Progenitor cell of endocrine pancreas (in vitro differentiated cells): Measurements from ENCODE around the gene ASIC3. TPM values are rescaled to one million over a fixed set of nuclear protein-coding genes. Genes with fewer than 3 reads are reported as not detected.

Experiments used
- DNase-seq: peaks from one replicate; pipeline ENCODE4 v3.0.0; 2021; ENCODE audit warnings: low spot score; ENCODE audit not compliant: unreplicated experiment
- H3K27ac Mint-ChIP-seq: 2 replicates; pipeline ENCODE4 v1.8.0; 2021; ENCODE audit warnings: mild to moderate bottlenecking, moderate library complexity, mixed read lengths
- H3K27me3 Mint-ChIP-seq: 2 replicates; pipeline ENCODE4 v1.8.0; 2021; ENCODE audit warnings: mixed read lengths
- H3K36me3 Mint-ChIP-seq: 2 replicates; pipeline ENCODE4 v1.8.0; 2022; ENCODE audit warnings: mixed read lengths; ENCODE audit not compliant: insufficient read depth
- H3K4me1 Mint-ChIP-seq: 2 replicates; pipeline ENCODE4 v1.8.0; 2021; ENCODE audit warnings: low read depth, mixed read lengths
- H3K4me3 Mint-ChIP-seq: 2 replicates; pipeline ENCODE4 v1.8.0; 2021; ENCODE audit warnings: low read depth, mild to moderate bottlenecking, moderate library complexity, mixed read lengths
- H3K9me3 Mint-ChIP-seq: 2 replicates; pipeline ENCODE4 v1.8.0; 2021; ENCODE audit warnings: low read depth, mixed read lengths
- CTCF ChIP-seq: fragments of 200-600 bp; sonication (generic); IDR thresholded peaks from one replicate; pipeline ENCODE4 v1.5.0; 2021; ENCODE audit warnings: antibody characterized with exemption, mild to moderate bottlenecking; ENCODE audit not compliant: unreplicated experiment
- total RNA-seq: library from RNA; stranded (reverse); gene quantifications from 2 replicates; pipeline ENCODE4 v1.2.1, GENCODE V29; 2021

ASIC3 gene
- total RNA-seq, 1 donor from 2014 or later = 5.1 TPM

- peaks cover 10% of the 10 kb centered on the region for H3K27me3 Mint-ChIP-seq
- H3K4me1 Mint-ChIP-seq = peaks cover 19% of the 10 kb centered on the region
- H3K27ac Mint-ChIP-seq = no peak overlapping the region
- no peaks in the 10 kb centered on the region for H3K9me3 Mint-ChIP-seq
- no peaks in the 10 kb centered on the region for H3K36me3 Mint-ChIP-seq
- no peak overlapping the region for H3K4me3 Mint-ChIP-seq
- no peak for TF ChIP-seq CTCF
- no peak for DNase-seq
Measured at GRCh38 chr7:151031011-151031410, 17.3 kb upstream of the ASIC3 start.

GRCh38 chr7:151032936-151033863 lies 15.1 kb upstream of the ASIC3 start:
- Mint-ChIP-seq H3K27ac (no peak overlapping the region), H3K9me3 (no peaks in the 10 kb centered on the region)

GRCh38 chr7:151033864-151034249 lies 14.5 kb upstream of the ASIC3 start:
- peaks cover 3% of the 10 kb centered on the region for H3K4me1 Mint-ChIP-seq
- no peak overlapping the region for H3K4me3 Mint-ChIP-seq
- no peak for TF ChIP-seq CTCF
- no peak overlapping the region for H3K27ac Mint-ChIP-seq
- no peak for DNase-seq
- H3K27me3 Mint-ChIP-seq = no peaks in the 10 kb centered on the region
- no peaks in the 10 kb centered on the region for H3K9me3 Mint-ChIP-seq
- no peaks in the 10 kb centered on the region for H3K36me3 Mint-ChIP-seq

More at GRCh38 chr7:151032936-151033863, 15.1 kb upstream of the ASIC3 start:
- H3K36me3 Mint-ChIP-seq = no peaks in the 10 kb centered on the region
- no peak for DNase-seq
- H3K4me1 Mint-ChIP-seq = peaks cover 5% of the 10 kb centered on the region
- H3K4me3 Mint-ChIP-seq = no peak overlapping the region
- TF ChIP-seq CTCF = no peak
- H3K27me3 Mint-ChIP-seq = no peaks in the 10 kb centered on the region

DNA sequence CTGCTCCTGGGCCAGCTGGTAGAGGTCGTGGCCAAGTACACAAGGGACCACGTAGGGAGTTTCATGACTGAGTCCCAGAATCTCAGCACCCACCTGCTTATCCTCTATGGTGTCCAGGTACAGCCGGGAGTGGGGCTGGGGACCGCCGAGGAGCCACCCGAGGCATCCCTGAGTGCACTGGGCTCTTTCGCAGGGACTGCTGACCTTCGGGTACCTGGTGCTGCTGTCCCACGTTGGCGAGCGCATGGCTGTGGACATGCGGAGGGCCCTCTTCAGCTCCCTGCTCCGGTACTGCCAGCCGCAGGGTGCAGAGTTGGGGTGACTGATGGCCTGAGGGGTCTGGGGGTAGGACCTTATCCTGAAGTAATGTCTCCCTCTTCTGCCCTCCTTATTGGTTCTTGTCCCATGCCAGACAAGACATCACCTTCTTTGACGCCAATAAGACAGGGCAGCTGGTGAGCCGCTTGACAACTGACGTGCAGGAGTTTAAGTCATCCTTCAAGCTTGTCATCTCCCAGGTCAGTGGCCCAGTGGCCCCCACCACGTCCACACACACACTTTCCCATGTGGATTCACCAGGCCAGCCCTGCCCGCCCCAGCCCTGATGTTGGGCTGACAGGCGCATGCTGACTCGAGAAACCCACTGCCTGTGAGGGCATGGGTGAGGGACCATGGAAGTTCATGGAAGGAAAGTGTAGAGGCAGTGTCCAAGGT lies 13.9 kb upstream of the ASIC3 start:
- no peak for DNase-seq
- Mint-ChIP-seq H3K27me3 (no peaks in the 10 kb centered on the region), H3K27ac (no peak overlapping the region), H3K9me3 (no peaks in the 10 kb centered on the region), H3K4me1 (no peaks in the 10 kb centered on the region), H3K36me3 (no peaks in the 10 kb centered on the region), H3K4me3 (no peak overlapping the region)
- TF ChIP-seq CTCF = no peak

DNA sequence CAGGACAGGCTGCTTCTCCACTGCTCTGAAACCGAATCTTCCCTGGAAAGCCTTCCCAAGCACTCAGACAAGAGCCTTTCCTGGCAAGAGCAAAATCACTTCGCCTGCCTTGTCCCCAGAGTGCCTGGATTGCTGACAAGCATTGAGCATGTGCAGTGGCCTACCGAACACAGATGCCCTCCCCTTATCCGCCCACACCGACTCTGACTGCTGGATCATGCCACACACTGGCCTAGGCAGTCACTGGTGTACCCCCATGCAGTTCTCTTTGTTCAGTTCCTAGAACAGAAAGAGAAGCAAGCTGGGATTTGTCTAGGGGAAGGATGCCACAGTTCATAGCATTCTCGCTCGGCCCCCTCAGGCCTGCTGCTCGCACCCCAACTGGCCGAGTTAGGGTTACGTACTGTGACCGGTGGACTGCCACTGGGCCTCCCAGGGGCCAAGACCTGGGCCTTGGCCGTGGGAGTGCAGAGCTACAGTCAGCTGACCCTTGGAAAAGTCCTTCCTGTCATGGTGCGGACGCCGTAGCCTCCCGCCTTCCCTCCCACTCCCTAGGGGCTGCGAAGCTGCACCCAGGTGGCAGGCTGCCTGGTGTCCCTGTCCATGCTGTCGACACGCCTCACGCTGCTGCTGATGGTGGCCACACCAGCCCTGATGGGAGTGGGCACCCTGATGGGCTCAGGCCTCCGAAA lies 13.2 kb upstream of the ASIC3 start:
- Mint-ChIP-seq H3K4me1 (no peaks in the 10 kb centered on the region), H3K36me3 (no peaks in the 10 kb centered on the region), H3K27ac (no peak overlapping the region), H3K27me3 (no peaks in the 10 kb centered on the region), H3K4me3 (no peak overlapping the region), H3K9me3 (no peaks in the 10 kb centered on the region)
- TF ChIP-seq CTCF = no peak
- no peak for DNase-seq
